HEK293 (cell line): Measurements from ENCODE around the gene CD81.

ENCODE experiments used
- CTCF ChIA-PET: fragments of 350-600 bp; formaldehyde crosslinking; extraction: SDS; loops from one replicate; lab custom pipeline; 2021; ENCODE audit warnings: antibody characterized with exemption; lab: Yijun Ruan, JAX
- POLR2A ChIA-PET: fragments of 300-600 bp; formaldehyde crosslinking; extraction: SDS; loops from one replicate; lab custom pipeline; 2020; ENCODE audit warnings: antibody characterized with exemption, inconsistent platforms; lab: Yijun Ruan, JAX
- H3K27ac ChIP-seq: fragments of 200-500 bp; sonication (Bioruptor generic); 2 replicates; pipeline ENCODE4 v1.5.1; 2014; ENCODE audit warnings: low read depth, low read length, control low read depth, inconsistent platforms; ENCODE audit errors: extremely low read depth
- H3K36me3 ChIP-seq, 2 experiments: fragments of 200-500 bp in 1 of 2; sonication (Bioruptor generic) in 1 of 2; 1 replicate in 1 of 2; 2 replicates in 1 of 2; pipeline ENCODE4 v1.5.1; 2014 to 2017; ENCODE audit warnings: inconsistent platforms in 2 of 2, low read length in 2 of 2; ENCODE audit not compliant: control insufficient read depth in 2 of 2, insufficient read depth in 1 of 2
- H3K4me1 ChIP-seq: fragments of 200-500 bp; sonication (Bioruptor generic); 2 replicates; pipeline ENCODE4 v1.5.1; 2014; ENCODE audit warnings: mild to moderate bottlenecking, low read length, inconsistent platforms; ENCODE audit not compliant: control insufficient read depth, insufficient read depth
- H3K4me3 ChIP-seq: 2 replicates; pipeline ENCODE4 v1.5.1; 2011; ENCODE audit warnings: low read depth, mild to moderate bottlenecking, control low read depth, low read length, moderate library complexity
- H3K9me3 ChIP-seq: fragments of 200-500 bp; sonication (Bioruptor generic); 2 replicates; pipeline ENCODE4 v1.5.1; 2014; ENCODE audit warnings: low read depth, low read length, inconsistent platforms; ENCODE audit not compliant: control insufficient read depth, insufficient read depth
- GLI2 ChIP-seq: fragments of 450-650 bp; formaldehyde crosslinking; IDR thresholded peaks from 2 replicates; pipeline ENCODE4; 2017; ENCODE audit warnings: missing biosample characterization, missing genetic modification characterization, low read depth, borderline replicate concordance
- HOXC10 ChIP-seq: sonication (generic); formaldehyde crosslinking; IDR thresholded peaks from 2 replicates; pipeline ENCODE4 v1.8.1; 2023; ENCODE audit warnings: mild to moderate bottlenecking, missing genetic modification reagents
- MEIS1 ChIP-seq: sonication (generic); formaldehyde crosslinking; IDR thresholded peaks from 2 replicates; pipeline ENCODE4 v1.8.1; 2022; ENCODE audit warnings: missing genetic modification reagents, mild to moderate bottlenecking, borderline replicate concordance
- PRDM1 ChIP-seq: fragments of 450-650 bp; formaldehyde crosslinking; IDR thresholded peaks from 2 replicates; pipeline ENCODE4; 2016; ENCODE audit warnings: missing biosample characterization, missing genetic modification characterization
- SALL2 ChIP-seq: fragments of 450-650 bp; formaldehyde crosslinking; IDR thresholded peaks from 2 replicates; pipeline ENCODE4 v1.5.0; 2017; ENCODE audit warnings: missing biosample characterization, mild to moderate bottlenecking, missing genetic modification characterization, borderline replicate concordance
- SP7 ChIP-seq: fragments of 450-650 bp; formaldehyde crosslinking; IDR thresholded peaks from 2 replicates; pipeline ENCODE4 v1.5.1; 2016; ENCODE audit warnings: missing biosample characterization, missing genetic modification characterization
- TRIM28 ChIP-seq: IDR thresholded peaks from 2 replicates; pipeline ENCODE4 v1.6.1; 2011; ENCODE audit warnings: low read length, control low read depth, borderline replicate concordance
- ZBTB6 ChIP-seq: fragments of 450-650 bp; formaldehyde crosslinking; IDR thresholded peaks from 2 replicates; pipeline ENCODE4 v1.5.1; 2017; ENCODE audit warnings: missing biosample characterization, missing genetic modification characterization
- ZBTB7A ChIP-seq: fragments of 450-650 bp; formaldehyde crosslinking; IDR thresholded peaks from 2 replicates; pipeline ENCODE4 v1.5.1; 2016; ENCODE audit warnings: low read depth, missing biosample characterization, missing genetic modification characterization
- ZNF132 ChIP-seq: fragments of 450-650 bp; formaldehyde crosslinking; IDR thresholded peaks from 2 replicates; pipeline ENCODE4 v1.5.1; 2017; ENCODE audit warnings: missing biosample characterization, missing genetic modification characterization, borderline replicate concordance
- ZNF146 ChIP-seq: fragments of 450-650 bp; formaldehyde crosslinking; IDR thresholded peaks from 2 replicates; pipeline ENCODE4 v1.5.1; 2016; ENCODE audit warnings: missing biosample characterization, missing genetic modification characterization
- ZNF184 ChIP-seq: fragments of 450-650 bp; IDR thresholded peaks from 2 replicates; pipeline ENCODE4 v1.5.1; 2018; ENCODE audit warnings: missing biosample characterization, mild to moderate bottlenecking, missing genetic modification characterization
- ZNF202 ChIP-seq: fragments of 450-650 bp; formaldehyde crosslinking; IDR thresholded peaks from 2 replicates; pipeline ENCODE4 v1.5.1; 2016; ENCODE audit warnings: missing biosample characterization, missing genetic modification characterization, borderline replicate concordance
- ZNF23 ChIP-seq: fragments of 450-650 bp; formaldehyde crosslinking; IDR thresholded peaks from 2 replicates; pipeline ENCODE4 v1.5.1; 2016; ENCODE audit warnings: missing biosample characterization, missing genetic modification characterization, borderline replicate concordance
- ZNF426 ChIP-seq: fragments of 450-650 bp; formaldehyde crosslinking; IDR thresholded peaks from 2 replicates; pipeline ENCODE4 v1.5.1; 2017; ENCODE audit warnings: missing biosample characterization, missing genetic modification characterization, mild to moderate bottlenecking, inconsistent platforms, moderate library complexity
- ZNF521 ChIP-seq: fragments of 450-650 bp; formaldehyde crosslinking; IDR thresholded peaks from 2 replicates; pipeline ENCODE4 v1.5.1; 2017; ENCODE audit warnings: missing biosample characterization, mild to moderate bottlenecking, missing genetic modification characterization
- ZNF785 ChIP-seq: fragments of 450-650 bp; formaldehyde crosslinking; IDR thresholded peaks from 2 replicates; pipeline ENCODE4 v1.5.1; 2016; ENCODE audit warnings: missing biosample characterization, missing genetic modification characterization
- ZNF791 ChIP-seq: fragments of 450-650 bp; formaldehyde crosslinking; IDR thresholded peaks from 2 replicates; pipeline ENCODE4 v1.5.1; 2016; ENCODE audit warnings: missing biosample characterization, missing genetic modification characterization
- ZNF830 ChIP-seq: fragments of 450-650 bp; IDR thresholded peaks from 2 replicates; pipeline ENCODE4 v1.5.0; 2018; ENCODE audit warnings: missing biosample characterization, missing genetic modification characterization, low read depth, mild to moderate bottlenecking, moderate library complexity
- ZSCAN30 ChIP-seq: fragments of 450-650 bp; IDR thresholded peaks from 2 replicates; pipeline ENCODE4 v1.5.1; 2018; ENCODE audit warnings: missing biosample characterization, mild to moderate bottlenecking, missing genetic modification characterization, moderate library complexity
- TF ChIP-seq, protein P1 (sequence below): fragments of 450-650 bp; formaldehyde crosslinking; IDR thresholded peaks from 2 replicates; pipeline ENCODE4 v1.5.1; 2016; ENCODE audit warnings: missing biosample characterization, missing genetic modification characterization
- TF ChIP-seq, protein P2 (sequence below): fragments of 450-650 bp; formaldehyde crosslinking; IDR thresholded peaks from 2 replicates; pipeline ENCODE4 v1.5.1; 2016; ENCODE audit warnings: missing biosample characterization, missing genetic modification characterization

The CD81 gene

DNA sequence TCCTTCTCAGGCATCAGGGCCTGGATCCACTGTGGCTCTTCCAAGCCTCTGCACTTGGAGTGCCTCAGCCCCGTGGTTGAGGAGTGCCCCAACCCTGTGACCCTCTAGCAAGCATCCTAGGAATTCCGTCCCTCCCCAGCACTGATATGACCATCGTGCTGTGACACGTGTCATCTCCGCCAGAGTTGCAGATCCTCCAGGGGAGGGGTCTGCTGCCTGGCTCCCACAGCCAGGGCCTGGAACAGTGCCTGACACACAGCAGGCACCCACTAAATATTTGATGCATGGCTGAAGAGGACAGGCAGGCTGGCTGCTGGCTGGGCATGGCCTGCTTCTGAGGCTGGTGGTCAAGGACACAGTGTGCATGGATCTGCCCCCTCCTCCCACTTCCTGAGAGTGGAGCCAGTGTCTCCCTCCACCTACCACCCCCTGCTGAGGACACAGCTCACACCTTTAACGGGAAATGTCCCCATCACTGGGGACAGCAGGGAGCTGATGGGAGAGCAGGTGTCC is 1.7 kb upstream of the CD81 start:
- Histone ChIP-seq H3K36me3 (peaks cover 0 to 10% of the 10 kb centered on the region in 2 experiments; a peak in 1 of 3 replicates), H3K4me1 (no peaks in the 10 kb centered on the region), H3K9me3 (no peaks in the 10 kb centered on the region), H3K4me3 (no peak overlapping the region), H3K27ac (no peak overlapping the region)
- ChIA-PET POLR2A (interaction anchor here (0.6 kb wide), 1 partner anchor 798 kb away, joined by 4 read pairs; no protein-coding TSS in a partner anchor), CTCF (interaction anchor here (0.9 to 1.6 kb wide), 3 partner anchors 12 to 70 kb away, joined by 3 to 4 read pairs (median 4); no protein-coding TSS in a partner anchor)
- TF ChIP-seq PRDM1 (no peak), GLI2 (tag by site-specific recombination) (no peak), HOXC10 (no peak), MEIS1 (no peak), ZNF521 (tag by site-specific recombination) (no peak), ZNF146 (tag by site-specific recombination) (no peak), ZBTB7A (tag by site-specific recombination) (no peak), ZNF23 (tag by site-specific recombination) (no peak), TRIM28 (no peak), ZNF132 (tag by site-specific recombination) (no peak), ZNF202 (tag by site-specific recombination) (no peak), ZNF785 (tag by site-specific recombination) (no peak), SP7 (tag by site-specific recombination) (no peak), ZNF791 (tag by site-specific recombination) (no peak), ZSCAN30 (tag by site-specific recombination) (no peak)
- TF ChIP-seq, protein P1, sequence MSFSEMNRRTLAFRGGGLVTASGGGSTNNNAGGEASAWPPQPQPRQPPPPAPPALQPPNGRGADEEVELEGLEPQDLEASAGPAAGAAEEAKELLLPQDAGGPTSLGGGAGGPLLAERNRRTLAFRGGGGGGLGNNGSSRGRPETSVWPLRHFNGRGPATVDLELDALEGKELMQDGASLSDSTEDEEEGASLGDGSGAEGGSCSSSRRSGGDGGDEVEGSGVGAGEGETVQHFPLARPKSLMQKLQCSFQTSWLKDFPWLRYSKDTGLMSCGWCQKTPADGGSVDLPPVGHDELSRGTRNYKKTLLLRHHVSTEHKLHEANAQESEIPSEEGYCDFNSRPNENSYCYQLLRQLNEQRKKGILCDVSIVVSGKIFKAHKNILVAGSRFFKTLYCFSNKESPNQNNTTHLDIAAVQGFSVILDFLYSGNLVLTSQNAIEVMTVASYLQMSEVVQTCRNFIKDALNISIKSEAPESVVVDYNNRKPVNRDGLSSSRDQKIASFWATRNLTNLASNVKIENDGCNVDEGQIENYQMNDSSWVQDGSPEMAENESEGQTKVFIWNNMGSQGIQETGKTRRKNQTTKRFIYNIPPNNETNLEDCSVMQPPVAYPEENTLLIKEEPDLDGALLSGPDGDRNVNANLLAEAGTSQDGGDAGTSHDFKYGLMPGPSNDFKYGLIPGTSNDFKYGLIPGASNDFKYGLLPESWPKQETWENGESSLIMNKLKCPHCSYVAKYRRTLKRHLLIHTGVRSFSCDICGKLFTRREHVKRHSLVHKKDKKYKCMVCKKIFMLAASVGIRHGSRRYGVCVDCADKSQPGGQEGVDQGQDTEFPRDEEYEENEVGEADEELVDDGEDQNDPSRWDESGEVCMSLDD (tag by site-specific recombination): no peak
- TF ChIP-seq, protein P2, sequence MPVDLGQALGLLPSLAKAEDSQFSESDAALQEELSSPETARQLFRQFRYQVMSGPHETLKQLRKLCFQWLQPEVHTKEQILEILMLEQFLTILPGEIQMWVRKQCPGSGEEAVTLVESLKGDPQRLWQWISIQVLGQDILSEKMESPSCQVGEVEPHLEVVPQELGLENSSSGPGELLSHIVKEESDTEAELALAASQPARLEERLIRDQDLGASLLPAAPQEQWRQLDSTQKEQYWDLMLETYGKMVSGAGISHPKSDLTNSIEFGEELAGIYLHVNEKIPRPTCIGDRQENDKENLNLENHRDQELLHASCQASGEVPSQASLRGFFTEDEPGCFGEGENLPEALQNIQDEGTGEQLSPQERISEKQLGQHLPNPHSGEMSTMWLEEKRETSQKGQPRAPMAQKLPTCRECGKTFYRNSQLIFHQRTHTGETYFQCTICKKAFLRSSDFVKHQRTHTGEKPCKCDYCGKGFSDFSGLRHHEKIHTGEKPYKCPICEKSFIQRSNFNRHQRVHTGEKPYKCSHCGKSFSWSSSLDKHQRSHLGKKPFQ: no peak

DNA sequence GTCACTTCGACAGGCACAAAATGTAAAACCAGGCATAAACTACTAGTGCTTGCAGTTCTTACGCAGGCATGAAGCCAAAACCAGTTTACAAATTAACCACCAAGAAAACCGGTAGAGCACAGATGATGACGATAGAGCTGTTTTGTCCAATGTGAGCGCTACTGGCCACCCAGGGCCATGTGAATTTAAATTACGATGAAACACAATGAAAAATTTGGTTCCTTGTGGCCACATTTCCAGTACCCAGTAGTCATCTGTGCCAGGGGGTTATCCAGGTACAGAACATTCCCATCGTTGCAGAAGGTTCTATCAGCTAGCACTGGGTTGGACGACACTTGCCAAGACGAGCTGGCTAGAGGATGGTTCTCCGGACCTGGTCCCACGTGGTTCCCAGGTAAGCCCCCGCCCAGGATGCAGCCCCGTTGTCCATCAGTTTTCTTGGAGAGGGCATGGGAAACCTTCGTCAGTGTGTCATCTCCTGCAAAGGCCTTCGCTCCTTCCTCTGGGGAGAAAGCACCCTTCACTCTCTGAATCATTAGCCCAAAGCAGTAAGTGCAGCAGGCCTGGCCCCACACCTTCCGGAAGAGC is 1.1 kb upstream of the CD81 start:
- no peaks in the 10 kb centered on the region for H3K4me1 ChIP-seq
- no peak overlapping the region for H3K27ac ChIP-seq
- peaks cover 0 to 16% of the 10 kb centered on the region in 2 experiments; a peak in 1 of 3 replicates for H3K36me3 ChIP-seq
- TF ChIP-seq ZNF132 (tag by site-specific recombination): no peak
- no peak for TF ChIP-seq ZNF426 (tag by site-specific recombination)
- no peak for TF ChIP-seq ZBTB6 (tag by site-specific recombination)
- TF ChIP-seq ZNF184: no peak
- TF ChIP-seq SALL2 (tag by site-specific recombination): no peak
- TF ChIP-seq ZNF830 (tag by site-specific recombination): no peak
- ChIA-PET CTCF (interaction anchor here (0.6 to 1.6 kb wide), 4 partner anchors 11 to 509 kb away, joined by 3 to 4 read pairs (median 3); no protein-coding TSS in a partner anchor), POLR2A (interaction anchor here (0.8 to 2.5 kb wide), 3 partner anchors 25 to 45 kb away, joined by 5 to 64 read pairs (median 5); partner anchors contain the start of gene TSSC4)
- no peak overlapping the region for H3K4me3 ChIP-seq
- H3K9me3 ChIP-seq: no peaks in the 10 kb centered on the region
